Measurements from ENCODE around the gene ATP6V1E1. TPM values are rescaled to one million over a fixed set of nuclear protein-coding genes. Genes with fewer than 3 reads are reported as not detected.

ATP6V1E1 gene
- polyA plus RNA-seq, 1 of the 3 experiments (the other 2 are of a cell fraction), result 140 TPM

DNA sequence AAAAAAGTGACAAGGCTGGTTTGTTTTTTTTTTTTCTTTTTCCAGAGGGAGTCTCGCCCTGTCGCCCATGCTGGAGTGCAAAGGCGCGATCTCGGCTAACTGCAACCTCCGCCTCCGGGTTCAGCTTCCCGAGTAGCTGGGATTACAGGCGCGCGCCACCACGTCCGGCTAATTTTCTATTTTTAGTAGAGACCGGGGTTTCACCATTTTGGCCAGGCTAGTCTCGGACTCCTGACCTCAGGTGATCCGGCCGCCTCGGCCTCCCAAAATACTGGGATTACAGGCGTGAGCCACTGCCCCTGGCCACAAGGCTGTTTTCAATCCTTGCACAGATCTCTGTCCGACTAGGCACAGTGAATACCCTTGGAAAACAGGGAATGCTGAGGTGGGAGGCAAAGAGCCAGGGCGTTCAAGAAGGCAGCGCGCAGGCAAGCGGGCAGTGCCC lies 566 bp downstream of the ATP6V1E1 start:
- Histone ChIP-seq H3K9me2 (no peaks in the 10 kb centered on the region), H3K79me2 (ENCODE audit: insufficient read depth) (peaks cover 74% of the 10 kb centered on the region), H4K20me1 (ENCODE audit: insufficient read depth) (peaks cover 24% of the 10 kb centered on the region), H3K4me2 (peak overlapping the region; percentile 91), H3K27me3 (ENCODE audit: insufficient read depth) (no peaks in the 10 kb centered on the region), H2AFZ (ENCODE audit: low read depth) (peak overlapping the region; percentile 75; the same call in 1 of the 2 replicates), H3K36me3 (replicated peaks in 1 of 2; ENCODE audit: control insufficient read depth in 1 of 2, insufficient read depth in 2 of 2, low read length in 1 of 2) (peaks cover 2 to 16% of the 10 kb centered on the region in 2 experiments), H3K27ac (ENCODE audit: low read depth in 2 of 2, low read length in 1 of 2) (peak overlapping the region; percentile 66 to 89; a peak in 2 of 4 replicates), H3K9ac (peak overlapping the region; percentile 98), H3F3A (replicated peaks; ENCODE audit: insufficient read depth) (peaks cover 19% of the 10 kb centered on the region), H3K9me3 (no peaks in the 10 kb centered on the region), H3K4me3 (ENCODE audit: low read depth in 2 of 2, low read length in 1 of 2) (peak overlapping the region; percentile 73 to 98), H3K4me1 (ENCODE audit: control insufficient read depth in 1 of 2, insufficient read depth in 2 of 2, low read depth in 1 of 2, low read length in 1 of 2) (peaks cover 0 to 13% of the 10 kb centered on the region in 2 experiments; a peak in 1 of 4 replicates)
- WGBS (ENCODE audit: low lambda C conversion rate), result 7% methylated on average over 20 of the region's 24 CpGs
- no peak for DNase-seq
- TF ChIP-seq POLR2AphosphoS5 (IDR thresholded peaks at IDR 0.05; ENCODE audit: low read depth, low read length) (no peak), SIN3A (IDR thresholded peaks at IDR 0.05; ENCODE audit: borderline replicate concordance, low read depth, low read length) (no peak)
- POLR2A ChIA-PET, result no interaction called here
- CTCF ChIA-PET, result interaction anchor here (0.7 kb wide), 1 partner anchor 63 kb away, joined by 3 read pairs; no protein-coding TSS in a partner anchor

- no peak overlapping the region for H2AFZ ChIP-seq (ENCODE audit: low read depth)
- peaks cover 57% of the 10 kb centered on the region for H3K79me2 ChIP-seq (ENCODE audit: insufficient read depth)
- WGBS (ENCODE audit: low lambda C conversion rate), result 88% methylated on average over 7 of the region's 7 CpGs
- peaks cover 41 to 54% of the 10 kb centered on the region in 2 experiments for H3K36me3 ChIP-seq (replicated peaks in 1 of 2; ENCODE audit: control insufficient read depth in 1 of 2, insufficient read depth in 2 of 2, low read length in 1 of 2)
- no peaks in the 10 kb centered on the region for H3F3A ChIP-seq (replicated peaks; ENCODE audit: insufficient read depth)
- POLR2A ChIA-PET, result no interaction called here
- no peaks in the 10 kb centered on the region for H3K9me3 ChIP-seq
- no peak overlapping the region for H3K9ac ChIP-seq
- no peak for TF ChIP-seq CHD2 (IDR thresholded peaks at IDR 0.05; ENCODE audit: low read length, partially characterized antibody)
- no peak for TF ChIP-seq POLR2AphosphoS5 (IDR thresholded peaks at IDR 0.05; ENCODE audit: low read depth, low read length)
- no peak for TF ChIP-seq FOXJ3 (CRISPR knock-in tag; IDR thresholded peaks at IDR 0.05)
- no peak for TF ChIP-seq GABPA (IDR thresholded peaks at IDR 0.05; ENCODE audit: low read depth)
- TF ChIP-seq SMC3 (IDR thresholded peaks at IDR 0.05; ENCODE audit: low read depth, low read length), result no peak
- TF ChIP-seq YY1 (IDR thresholded peaks at IDR 0.05; ENCODE audit: low read depth), result no peak
- no peak for TF ChIP-seq FOSL2 (IDR thresholded peaks at IDR 0.05; ENCODE audit: borderline replicate concordance, low read depth)
- no peaks in the 10 kb centered on the region for H3K27me3 ChIP-seq (ENCODE audit: insufficient read depth)
- CTCF ChIA-PET, result interaction anchor here (1.7 kb wide), 1 partner anchor 55 kb away, joined by 3 read pairs; no protein-coding TSS in a partner anchor
- no peak for DNase-seq
- H3K4me3 ChIP-seq (ENCODE audit: low read depth in 2 of 2, low read length in 1 of 2), result no peak overlapping the region
- no peaks in the 10 kb centered on the region for H3K9me2 ChIP-seq
- no peak overlapping the region for H3K27ac ChIP-seq (ENCODE audit: low read depth in 2 of 2, low read length in 1 of 2)
- H4K20me1 ChIP-seq (ENCODE audit: insufficient read depth), result no peaks in the 10 kb centered on the region
- H3K4me2 ChIP-seq, result no peak overlapping the region
- no peaks in the 10 kb centered on the region for H3K4me1 ChIP-seq (ENCODE audit: control insufficient read depth in 1 of 2, insufficient read depth in 2 of 2, low read depth in 1 of 2, low read length in 1 of 2)
Observed at GRCh38 chr22:17613280-17613679, 15.3 kb downstream of the ATP6V1E1 start.

DNA sequence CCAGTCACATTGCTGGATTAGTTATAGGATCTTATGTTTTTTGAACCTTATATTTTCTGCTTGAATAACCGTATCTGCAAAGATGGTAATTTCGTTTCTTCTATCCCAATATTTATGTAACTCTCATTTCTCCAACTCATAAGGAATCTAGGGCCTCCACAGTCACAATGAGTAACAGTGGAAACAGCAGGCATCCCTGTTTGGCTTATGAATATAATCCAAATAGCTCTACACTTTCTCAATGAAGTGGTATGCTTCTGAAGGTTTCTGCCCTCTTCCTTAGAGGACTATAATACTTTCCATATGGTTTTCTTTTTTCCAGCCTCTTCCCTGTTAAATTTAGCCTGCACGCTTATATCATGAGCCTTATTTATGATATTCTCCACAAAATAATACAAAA lies 16.5 kb downstream of the ATP6V1E1 start:
- H3F3A ChIP-seq (replicated peaks; ENCODE audit: insufficient read depth), result no peaks in the 10 kb centered on the region
- H3K9me2 ChIP-seq, result no peaks in the 10 kb centered on the region
- CTCF ChIA-PET, result no interaction called here
- H3K27ac ChIP-seq (ENCODE audit: low read depth in 2 of 2, low read length in 1 of 2), result no peak overlapping the region
- H4K20me1 ChIP-seq (ENCODE audit: insufficient read depth), result no peaks in the 10 kb centered on the region
- peaks cover 49 to 52% of the 10 kb centered on the region in 2 experiments for H3K36me3 ChIP-seq (replicated peaks in 1 of 2; ENCODE audit: control insufficient read depth in 1 of 2, insufficient read depth in 2 of 2, low read length in 1 of 2)
- peaks cover 0 to 2% of the 10 kb centered on the region in 2 experiments; a peak in 1 of 4 replicates for H3K4me1 ChIP-seq (ENCODE audit: control insufficient read depth in 1 of 2, insufficient read depth in 2 of 2, low read depth in 1 of 2, low read length in 1 of 2)
- no peak overlapping the region for H2AFZ ChIP-seq (ENCODE audit: low read depth)
- POLR2A ChIA-PET, result no interaction called here
- H3K9ac ChIP-seq, result no peak overlapping the region
- H3K4me2 ChIP-seq, result no peak overlapping the region
- no peaks in the 10 kb centered on the region for H3K9me3 ChIP-seq
- no peaks in the 10 kb centered on the region for H3K27me3 ChIP-seq (ENCODE audit: insufficient read depth)
- DNase-seq, result no peak
- no peak overlapping the region for H3K4me3 ChIP-seq (ENCODE audit: low read depth in 2 of 2, low read length in 1 of 2)
- H3K79me2 ChIP-seq (ENCODE audit: insufficient read depth), result peaks cover 55% of the 10 kb centered on the region
- WGBS (ENCODE audit: low lambda C conversion rate), result 63% methylated on average over 3 of the region's 3 CpGs
- TF ChIP-seq MXI1 (IDR thresholded peaks at IDR 0.05; ENCODE audit: low read depth, low read length) (no peak), NRF1 (IDR thresholded peaks at IDR 0.05; ENCODE audit: low read depth, low read length) (no peak), TCF12 (IDR thresholded peaks at IDR 0.05) (no peak), POLR2AphosphoS5 (IDR thresholded peaks at IDR 0.05; ENCODE audit: low read depth, low read length) (no peak), YY1 (IDR thresholded peaks at IDR 0.05; ENCODE audit: low read depth) (no peak), CTCF (IDR thresholded peaks at IDR 0.05) (no peak), JUND (IDR thresholded peaks at IDR 0.05) (no peak), FOXM1 (IDR thresholded peaks at IDR 0.05; ENCODE audit: low read depth) (no peak), RCOR1 (IDR thresholded peaks at IDR 0.05; ENCODE audit: low read length) (no peak), MEF2A (IDR thresholded peaks at IDR 0.05; ENCODE audit: borderline replicate concordance, low read depth) (no peak), TAF1 (IDR thresholded peaks at IDR 0.05; ENCODE audit: borderline replicate concordance, low read depth, low read length) (no peak), GATA2 (CRISPR knock-in tag; IDR thresholded peaks at IDR 0.05) (no peak)
- TF ChIP-seq, protein P1, sequence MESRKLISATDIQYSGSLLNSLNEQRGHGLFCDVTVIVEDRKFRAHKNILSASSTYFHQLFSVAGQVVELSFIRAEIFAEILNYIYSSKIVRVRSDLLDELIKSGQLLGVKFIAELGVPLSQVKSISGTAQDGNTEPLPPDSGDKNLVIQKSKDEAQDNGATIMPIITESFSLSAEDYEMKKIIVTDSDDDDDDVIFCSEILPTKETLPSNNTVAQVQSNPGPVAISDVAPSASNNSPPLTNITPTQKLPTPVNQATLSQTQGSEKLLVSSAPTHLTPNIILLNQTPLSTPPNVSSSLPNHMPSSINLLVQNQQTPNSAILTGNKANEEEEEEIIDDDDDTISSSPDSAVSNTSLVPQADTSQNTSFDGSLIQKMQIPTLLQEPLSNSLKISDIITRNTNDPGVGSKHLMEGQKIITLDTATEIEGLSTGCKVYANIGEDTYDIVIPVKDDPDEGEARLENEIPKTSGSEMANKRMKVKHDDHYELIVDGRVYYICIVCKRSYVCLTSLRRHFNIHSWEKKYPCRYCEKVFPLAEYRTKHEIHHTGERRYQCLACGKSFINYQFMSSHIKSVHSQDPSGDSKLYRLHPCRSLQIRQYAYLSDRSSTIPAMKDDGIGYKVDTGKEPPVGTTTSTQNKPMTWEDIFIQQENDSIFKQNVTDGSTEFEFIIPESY (IDR thresholded peaks at IDR 0.05; ENCODE audit: borderline replicate concordance, low read depth), result no peak
- TF ChIP-seq, protein P2, sequence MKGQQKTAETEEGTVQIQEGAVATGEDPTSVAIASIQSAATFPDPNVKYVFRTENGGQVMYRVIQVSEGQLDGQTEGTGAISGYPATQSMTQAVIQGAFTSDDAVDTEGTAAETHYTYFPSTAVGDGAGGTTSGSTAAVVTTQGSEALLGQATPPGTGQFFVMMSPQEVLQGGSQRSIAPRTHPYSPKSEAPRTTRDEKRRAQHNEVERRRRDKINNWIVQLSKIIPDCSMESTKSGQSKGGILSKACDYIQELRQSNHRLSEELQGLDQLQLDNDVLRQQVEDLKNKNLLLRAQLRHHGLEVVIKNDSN (IDR thresholded peaks at IDR 0.05; ENCODE audit: borderline replicate concordance, low read depth), result no peak

Measured in SK-N-SH (cell line).